ENCODE results near the gene RHNO1. TPM values are rescaled to one million over a fixed set of nuclear protein-coding genes. Genes with fewer than 3 reads are reported as not detected.

Gene RHNO1
- total RNA-seq, 1 experiment from 2014 or later, result 64.8 TPM

- CTCF ChIA-PET, result no interaction called here
- no peak for DNase-seq
- H3K4me3 Mint-ChIP-seq (ENCODE audit: low read depth, unreplicated experiment), result peak overlapping the region; percentile 93
- intact Hi-C loops (cut with micrococcal nuclease; ENCODE audit: unreplicated experiment), result loop anchor here (10.0 kb wide), 2 partner anchors 53 to 153 kb away; no protein-coding TSS in a partner anchor
- no peak overlapping the region for H3K27ac Mint-ChIP-seq (ENCODE audit: unreplicated experiment)
- no peaks in the 10 kb centered on the region for H3K27me3 Mint-ChIP-seq (ENCODE audit: unreplicated experiment)
- peaks cover 21% of the 10 kb centered on the region for H3K4me1 Mint-ChIP-seq (ENCODE audit: low read depth, unreplicated experiment)
- H3K36me3 Mint-ChIP-seq (ENCODE audit: insufficient read depth, unreplicated experiment), result peaks cover 43% of the 10 kb centered on the region
- no peak for TF ChIP-seq CTCF (IDR thresholded peaks at IDR 0.05; ENCODE audit: unreplicated experiment)
- no TSS peak for BruUV-seq (replicated peaks)
- H3K9me3 Mint-ChIP-seq (ENCODE audit: low read depth, unreplicated experiment), result no peaks in the 10 kb centered on the region
Measured at GRCh38 chr12:2892246-2892645, 15.2 kb downstream of the RHNO1 start.

- Mint-ChIP-seq H3K4me3 (ENCODE audit: low read depth, unreplicated experiment) (peak overlapping the region; percentile 93), H3K4me1 (ENCODE audit: low read depth, unreplicated experiment) (peaks cover 21% of the 10 kb centered on the region), H3K9me3 (ENCODE audit: low read depth, unreplicated experiment) (no peaks in the 10 kb centered on the region), H3K27me3 (ENCODE audit: unreplicated experiment) (no peaks in the 10 kb centered on the region), H3K27ac (ENCODE audit: unreplicated experiment) (no peak overlapping the region), H3K36me3 (ENCODE audit: insufficient read depth, unreplicated experiment) (peaks cover 43% of the 10 kb centered on the region)
- DNase-seq, result no peak
- intact Hi-C loops (cut with micrococcal nuclease; ENCODE audit: unreplicated experiment), result loop anchor here (10.0 kb wide), 2 partner anchors 52 to 152 kb away; no protein-coding TSS in a partner anchor
- no peak for TF ChIP-seq CTCF (IDR thresholded peaks at IDR 0.05; ENCODE audit: unreplicated experiment)
- CTCF ChIA-PET, result no interaction called here
- no TSS peak for BruUV-seq (replicated peaks)
Measured at GRCh38 chr12:2893007-2893406, 16.0 kb downstream of the RHNO1 start.

- no peak overlapping the region for H3K27ac Mint-ChIP-seq (ENCODE audit: unreplicated experiment)
- CTCF ChIA-PET, result interaction anchor here (0.7 kb wide), 1 partner anchor 161 kb away, joined by 3 read pairs; no protein-coding TSS in a partner anchor
- no TSS peak for BruUV-seq (replicated peaks)
Measured at GRCh38 chr12:2895051-2895451, 18.0 kb downstream of the RHNO1 start.

GRCh38 chr12:2895511-2895910, 18.5 kb downstream of the RHNO1 start:
- no peak for TF ChIP-seq CTCF (IDR thresholded peaks at IDR 0.05; ENCODE audit: unreplicated experiment)
- Mint-ChIP-seq H3K27me3 (ENCODE audit: unreplicated experiment) (no peaks in the 10 kb centered on the region), H3K27ac (ENCODE audit: unreplicated experiment) (no peak overlapping the region), H3K36me3 (ENCODE audit: insufficient read depth, unreplicated experiment) (peaks cover 25% of the 10 kb centered on the region), H3K4me3 (ENCODE audit: low read depth, unreplicated experiment) (no peak overlapping the region), H3K9me3 (ENCODE audit: low read depth, unreplicated experiment) (no peaks in the 10 kb centered on the region), H3K4me1 (ENCODE audit: low read depth, unreplicated experiment) (peaks cover 8% of the 10 kb centered on the region)
- no TSS peak for BruUV-seq (replicated peaks)
- DNase-seq, result no peak
- intact Hi-C loops (cut with micrococcal nuclease; ENCODE audit: unreplicated experiment), result loop anchor here (10.0 kb wide), 2 partner anchors 49 to 149 kb away; no protein-coding TSS in a partner anchor
- CTCF ChIA-PET, result interaction anchor here (0.7 kb wide), 1 partner anchor 162 kb away, joined by 3 read pairs; no protein-coding TSS in a partner anchor

More at GRCh38 chr12:2895051-2895451, 18.0 kb downstream of the RHNO1 start:
- Mint-ChIP-seq H3K27me3 (ENCODE audit: unreplicated experiment) (no peaks in the 10 kb centered on the region), H3K36me3 (ENCODE audit: insufficient read depth, unreplicated experiment) (peaks cover 30% of the 10 kb centered on the region), H3K4me3 (ENCODE audit: low read depth, unreplicated experiment) (no peak overlapping the region), H3K9me3 (ENCODE audit: low read depth, unreplicated experiment) (no peaks in the 10 kb centered on the region), H3K4me1 (ENCODE audit: low read depth, unreplicated experiment) (peaks cover 13% of the 10 kb centered on the region)
- DNase-seq, result no peak
- intact Hi-C loops (cut with micrococcal nuclease; ENCODE audit: unreplicated experiment), result loop anchor here (10.0 kb wide), 2 partner anchors 50 to 150 kb away; no protein-coding TSS in a partner anchor
- TF ChIP-seq CTCF (IDR thresholded peaks at IDR 0.05; ENCODE audit: unreplicated experiment), result no peak
